NCI-H2196 (cell line): ENCODE measurements around the gene CCL1.
"Not testable (repeated sequence)": the region's sequence is repeated elsewhere in the genome, so short reads cannot be mapped to it uniquely, and the experiment has no call there.

ENCODE experiments used
- DNase-seq: peaks from one replicate; lab custom pipeline; 2025; ENCODE audit not compliant: unreplicated experiment; lab: John Stamatoyannopoulos, UW

CCL1 gene

DNA sequence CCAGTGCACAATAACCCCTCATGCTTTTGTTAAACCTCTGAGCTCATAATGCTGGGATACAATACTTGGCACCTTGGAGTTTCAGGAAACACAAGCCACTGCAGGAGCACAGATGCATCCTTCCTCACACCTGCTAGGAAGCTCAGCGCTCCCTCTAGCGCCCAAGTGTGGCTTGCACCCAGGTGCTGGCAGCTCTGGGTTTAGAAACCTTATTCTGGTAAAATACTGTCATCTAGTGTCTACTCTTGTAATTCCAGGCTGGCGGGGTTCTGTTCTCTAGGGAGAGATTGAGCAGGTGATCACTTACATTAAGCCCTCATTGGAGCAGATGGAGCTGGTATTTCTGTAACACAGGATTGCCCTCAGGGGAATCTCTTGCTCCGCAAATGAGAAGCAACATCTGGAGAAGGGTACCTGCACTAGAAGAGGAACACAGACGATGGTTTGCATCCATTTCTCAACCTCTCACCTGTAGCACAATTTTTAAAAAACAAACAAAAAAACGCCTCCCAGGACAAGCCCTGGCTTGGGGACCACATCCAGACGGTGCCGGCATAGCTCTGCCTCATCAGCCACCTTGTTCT, 1.5 kb downstream of the CCL1 start:
- peak; percentile 70 for DNase-seq

DNA sequence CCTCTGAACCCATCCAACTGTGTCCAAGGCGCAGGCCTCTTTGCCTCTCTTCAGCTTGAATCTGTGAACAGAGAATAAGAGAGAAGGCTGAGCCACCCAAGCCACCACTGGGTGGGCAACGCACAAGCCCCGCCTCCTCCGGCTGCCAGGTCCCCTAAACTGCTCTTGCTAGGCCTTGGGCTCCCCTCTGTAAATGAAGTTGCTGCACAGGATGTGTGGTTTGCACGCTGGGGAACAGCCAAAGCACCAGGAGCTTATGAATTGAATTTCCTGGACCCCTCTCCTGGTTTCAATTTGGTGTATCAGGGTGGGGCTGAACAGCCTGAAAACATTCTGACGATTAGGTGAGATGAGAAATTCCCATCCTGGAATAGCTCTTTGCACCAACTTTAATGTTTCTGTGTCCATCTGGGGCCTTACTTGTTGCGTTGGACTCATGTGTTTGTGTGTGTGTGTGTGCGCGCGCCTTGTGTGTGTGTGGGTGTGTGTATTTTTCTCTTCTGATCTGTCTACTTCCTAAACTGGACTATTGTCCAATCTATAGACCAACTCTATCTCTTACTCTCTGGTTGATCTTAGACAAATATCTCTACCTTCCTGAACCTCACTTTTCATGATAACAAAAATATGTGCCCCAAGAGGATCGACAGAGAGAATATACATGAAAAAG, 2.3 kb downstream of the CCL1 start:
- no peak for DNase-seq

DNA sequence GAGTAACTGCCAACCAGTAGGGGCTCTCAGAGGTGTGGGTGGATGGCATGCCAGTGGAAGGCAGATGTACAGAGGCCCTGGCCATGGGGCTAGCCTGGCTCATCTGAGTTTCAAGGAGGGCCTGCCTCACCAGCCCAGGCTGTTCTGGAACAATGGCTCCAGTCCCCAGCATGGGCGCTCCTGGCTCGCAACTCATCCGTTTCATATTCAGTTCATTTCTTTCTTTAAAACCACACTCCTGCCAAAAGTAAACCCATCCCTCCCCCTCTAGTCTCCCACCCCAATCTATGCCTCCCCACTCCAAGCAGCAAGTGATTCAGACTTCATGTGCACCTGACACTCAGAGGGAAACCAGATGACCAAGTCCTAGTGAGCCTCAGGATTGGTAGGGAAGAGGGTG, 4.4 kb downstream of the CCL1 start:
- DNase-seq, result no peak

DNA sequence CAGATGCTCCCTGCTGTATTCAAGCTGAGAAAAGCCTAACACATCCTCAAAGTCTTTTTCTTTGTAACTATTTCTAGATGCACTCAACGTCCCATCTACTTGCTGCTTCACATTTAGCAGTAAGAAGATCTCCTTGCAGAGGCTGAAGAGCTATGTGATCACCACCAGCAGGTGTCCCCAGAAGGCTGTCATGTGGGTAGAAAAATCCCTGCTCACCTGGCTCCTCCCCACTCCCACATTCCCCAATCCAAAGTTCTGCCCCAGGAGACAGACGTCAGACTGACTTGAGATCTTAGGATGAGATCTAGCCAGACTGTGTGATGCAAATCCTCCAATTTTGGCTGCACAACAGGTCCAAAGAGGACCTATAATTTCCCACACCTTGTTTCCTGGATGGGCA, 5.6 kb downstream of the CCL1 start:
- DNase-seq, result no peak

DNA sequence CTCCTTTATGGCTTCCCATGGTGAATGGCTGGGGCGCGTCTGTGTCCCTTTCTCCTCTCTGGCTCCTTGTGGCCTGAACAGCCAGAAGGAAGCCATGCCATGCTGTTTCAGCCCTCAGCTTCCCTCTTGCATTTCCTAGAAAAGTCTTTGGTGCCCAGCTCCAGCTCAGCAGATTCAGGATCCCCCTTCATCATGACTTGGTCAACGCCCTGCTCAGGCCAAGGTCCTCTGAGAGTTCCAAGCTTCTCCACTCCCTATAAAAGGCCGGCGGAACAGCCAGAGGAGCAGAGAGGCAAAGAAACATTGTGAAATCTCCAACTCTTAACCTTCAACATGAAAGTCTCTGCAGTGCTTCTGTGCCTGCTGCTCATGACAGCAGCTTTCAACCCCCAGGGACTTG, 6.8 kb downstream of the CCL1 start, which contains the start of gene CCL13:
Gene CCL13 (plus strand): TSS at position 287 of the 400 bp plus-strand sequence. CDS start 47 bp downstream, at position 334.
- no peak for DNase-seq

DNA sequence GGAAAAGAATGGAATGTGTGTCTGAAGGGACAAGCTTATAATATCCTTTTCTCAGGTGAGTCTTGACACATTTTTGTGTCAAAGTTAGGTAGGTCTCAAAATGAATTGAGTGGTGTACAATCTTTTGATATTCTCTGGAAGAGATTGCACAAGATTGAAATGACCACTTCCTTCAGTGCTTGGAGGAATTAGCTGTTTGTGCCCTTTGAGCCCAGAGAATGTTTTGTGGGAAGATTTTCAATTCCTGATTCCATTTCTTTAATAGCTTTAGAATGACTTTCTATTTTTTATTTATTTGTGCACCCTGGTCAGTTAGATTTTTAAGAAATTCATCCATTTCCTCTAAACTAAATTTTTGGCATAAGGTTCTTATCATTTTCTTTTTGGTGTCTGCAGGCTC, 8.4 kb downstream of the CCL1 start:
- no peak for DNase-seq

DNA sequence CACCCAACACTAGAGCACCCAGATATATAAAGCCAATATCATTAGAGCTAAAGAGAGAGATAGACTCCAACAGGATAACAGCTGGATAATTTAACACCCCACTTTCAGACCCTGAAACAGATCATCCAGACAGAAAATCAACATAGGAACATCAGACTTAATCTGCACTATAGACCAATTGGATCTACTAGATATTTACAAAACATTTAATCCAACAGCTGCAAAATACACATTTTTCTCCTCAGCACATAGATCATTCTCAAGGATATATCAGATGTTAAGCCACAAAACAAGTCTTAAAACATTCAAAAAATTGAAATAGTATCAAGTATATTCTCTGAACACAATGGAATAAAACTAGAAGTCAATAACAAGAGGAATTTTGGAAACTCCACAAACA, 10.8 kb downstream of the CCL1 start:
- DNase-seq, result no peak

DNA sequence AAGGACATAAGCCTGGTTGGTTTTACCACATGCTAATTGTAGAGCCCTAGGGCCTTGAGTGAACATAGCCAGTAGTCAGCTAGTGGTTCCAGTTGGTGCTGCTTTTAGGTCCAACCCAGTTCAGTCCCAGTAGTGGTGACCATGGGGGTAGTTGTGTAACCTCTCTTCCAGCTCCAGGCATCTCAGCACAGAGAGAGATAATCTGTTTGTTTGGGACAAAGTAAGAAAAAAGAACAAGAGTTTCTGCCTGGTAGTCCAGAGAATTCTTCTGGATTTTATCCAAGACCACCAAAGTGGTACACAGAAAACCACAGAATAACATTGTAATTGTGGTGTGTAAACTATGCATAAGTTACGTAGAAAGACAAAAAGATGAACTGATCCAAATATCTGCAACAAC, 11.9 kb downstream of the CCL1 start:
- DNase-seq, result no peak

DNA sequence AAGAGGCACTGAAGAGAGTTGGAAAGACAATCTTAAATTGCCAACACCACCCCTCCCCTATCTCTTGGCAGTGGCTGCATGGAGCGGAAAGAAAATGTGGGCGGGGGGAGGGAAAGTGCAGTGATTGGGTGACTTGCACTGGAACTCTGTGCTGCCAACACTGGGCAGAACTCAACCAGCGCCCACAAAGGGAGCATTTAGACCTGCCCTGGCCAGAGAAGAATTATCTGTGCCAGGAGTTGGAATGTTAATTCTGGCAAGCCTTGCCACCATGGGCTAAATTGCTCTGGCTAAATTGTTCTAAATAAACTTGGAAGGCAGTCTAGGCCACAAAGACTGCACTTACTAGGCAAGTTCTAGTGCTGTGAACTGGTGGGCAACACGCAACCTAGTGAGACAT, 13.3 kb downstream of the CCL1 start:
- no peak for DNase-seq

DNA sequence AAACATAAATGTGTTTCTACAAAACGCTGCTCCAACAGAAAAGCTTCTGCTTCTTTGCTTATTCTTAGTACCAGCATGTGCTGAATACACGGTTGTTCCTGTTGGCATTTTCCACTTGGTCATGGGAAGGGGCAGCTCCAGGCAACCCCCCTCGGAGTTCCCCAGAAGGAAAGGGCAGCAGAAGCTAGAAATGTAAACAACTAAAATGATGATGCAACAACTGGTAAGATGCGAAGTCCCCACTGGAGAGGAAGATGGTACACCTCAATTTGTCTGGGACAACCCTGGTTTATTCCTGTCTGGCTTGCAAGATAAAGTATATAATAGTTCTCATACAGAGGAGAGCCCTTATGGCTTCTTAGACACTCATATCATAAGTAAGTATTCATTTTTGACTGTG, 16.0 kb downstream of the CCL1 start:
- DNase-seq, result no peak

DNA sequence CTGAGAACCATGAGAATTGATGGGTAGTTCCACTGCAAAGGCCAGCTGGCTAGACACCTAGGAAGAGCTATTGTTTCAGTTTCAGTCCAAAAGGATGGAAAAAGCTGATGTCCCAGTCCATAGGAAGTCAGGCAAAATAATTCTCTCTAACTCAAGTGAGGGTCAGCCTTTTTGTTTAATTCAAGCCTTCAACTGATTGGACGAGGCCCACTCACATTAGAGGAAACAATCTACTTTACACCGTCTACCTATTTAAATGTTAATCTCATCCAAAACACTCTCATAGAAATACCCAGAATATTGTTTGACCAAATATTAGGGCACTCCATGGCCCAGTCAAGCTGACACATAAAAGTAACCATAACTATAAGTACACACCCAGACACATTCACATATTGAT, 21.1 kb downstream of the CCL1 start:
- DNase-seq, result no peak

DNA sequence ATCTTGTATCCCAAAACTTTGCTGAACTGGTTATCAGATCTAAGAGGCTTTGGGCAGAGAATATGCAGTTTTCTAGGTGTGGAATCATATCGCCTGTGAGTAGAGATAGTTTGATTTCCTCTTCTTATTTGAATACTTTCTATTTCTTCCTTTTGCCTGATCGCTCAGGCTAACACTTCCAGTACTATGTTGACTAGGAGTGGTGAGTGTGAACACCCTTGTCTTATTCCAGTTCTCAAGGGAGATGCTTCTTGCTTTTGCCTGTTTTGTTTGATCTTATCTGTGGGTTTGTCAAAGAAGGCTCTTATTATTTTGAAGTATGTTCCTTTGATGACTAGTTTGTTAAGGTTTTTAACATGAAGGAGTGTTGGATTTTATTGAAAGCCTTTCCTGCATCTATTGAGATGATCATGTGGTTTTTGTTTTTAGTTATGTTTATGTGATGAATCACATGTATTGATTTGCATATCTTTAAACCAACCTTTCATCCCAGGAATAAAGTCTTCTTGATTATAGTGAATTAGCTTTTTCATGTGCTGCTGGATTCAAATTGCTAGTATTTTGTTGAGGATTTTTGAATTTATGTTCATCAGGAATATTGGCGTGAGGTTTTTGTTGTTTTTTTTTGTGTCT, 23.8 kb downstream of the CCL1 start:
- DNase-seq, result no peak

DNA sequence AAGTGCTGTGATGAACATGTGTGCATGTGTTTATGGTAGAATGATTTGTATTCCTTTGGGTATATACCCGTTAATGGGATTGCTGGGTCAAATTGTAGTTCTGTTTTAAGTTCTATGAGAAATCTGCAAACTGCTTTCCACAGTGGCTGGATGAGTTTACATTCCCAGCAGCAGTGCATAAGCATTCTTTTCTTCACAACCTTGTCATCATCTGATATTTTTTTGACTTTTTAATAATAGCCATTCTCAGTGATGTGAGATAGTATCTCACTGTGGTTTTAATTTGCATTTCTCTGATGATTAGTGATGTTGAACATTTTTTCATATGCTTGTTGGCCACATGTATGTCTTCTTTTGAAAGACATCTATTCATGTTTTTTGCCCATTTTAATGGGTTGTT, 25.3 kb downstream of the CCL1 start:
- no peak for DNase-seq

DNA sequence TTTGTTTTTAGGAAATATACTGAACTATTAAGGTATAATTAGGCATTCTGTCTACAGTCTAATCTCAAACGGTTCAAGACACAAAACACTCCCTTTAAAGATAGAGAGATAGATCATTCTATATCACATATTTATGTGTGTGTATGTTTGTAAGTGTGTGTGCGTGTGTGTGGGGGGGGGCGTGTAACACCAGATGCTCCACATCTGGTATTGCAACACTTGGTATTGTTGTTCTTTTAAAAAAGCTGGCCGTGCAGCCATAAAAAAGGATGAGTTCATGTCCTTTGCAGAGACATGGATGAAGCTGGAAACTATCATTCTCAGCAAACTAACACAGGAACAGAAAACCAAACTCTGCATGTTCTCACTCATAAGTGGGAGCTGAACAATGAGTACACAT, 35.5 kb downstream of the CCL1 start:
- not testable (repeated sequence) for DNase-seq

DNA sequence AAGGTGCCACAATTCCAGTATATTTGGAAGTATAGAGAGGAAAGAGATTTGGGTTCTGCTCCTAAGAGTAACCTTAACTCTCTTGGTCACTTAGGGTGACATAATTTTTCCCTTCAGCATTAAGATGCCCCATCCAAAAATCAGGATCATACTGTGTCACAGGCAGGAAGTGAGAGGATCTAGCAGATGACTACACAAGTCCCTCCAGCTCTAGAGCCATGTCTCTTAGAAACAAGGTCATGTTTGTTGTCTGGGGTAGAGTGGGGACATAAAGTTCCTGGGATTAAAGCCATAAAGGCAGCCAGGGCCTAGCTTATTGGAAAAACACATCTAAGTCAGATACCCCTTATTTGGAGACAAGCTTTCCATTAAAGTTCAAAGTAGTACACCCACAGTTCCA, 41.1 kb downstream of the CCL1 start:
- DNase-seq, result no peak

DNA sequence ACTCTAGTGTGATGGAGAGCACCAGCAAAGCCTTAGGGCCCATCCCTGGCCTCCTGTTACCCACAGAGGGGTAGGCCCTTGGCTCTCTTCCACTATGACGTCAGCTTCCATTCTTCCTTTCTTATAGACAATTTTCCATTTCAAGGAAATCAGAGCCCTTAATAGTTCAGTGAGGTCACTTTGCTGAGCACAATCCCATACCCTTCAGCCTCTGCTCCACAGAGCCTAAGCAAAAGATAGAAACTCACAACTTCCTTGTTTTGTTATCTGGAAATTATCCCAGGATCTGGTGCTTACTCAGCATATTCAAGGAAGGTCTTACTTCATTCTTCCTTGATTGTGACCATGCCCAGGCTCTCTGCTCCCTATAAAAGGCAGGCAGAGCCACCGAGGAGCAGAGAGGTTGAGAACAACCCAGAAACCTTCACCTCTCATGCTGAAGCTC, 44.0 kb downstream of the CCL1 start, which contains the start of gene CCL8:
Gene CCL8 (plus strand): TSS at position 397 of the 445 bp plus-strand sequence. CDS start 67 bp downstream, outside the sequence.
- no peak for DNase-seq

DNA sequence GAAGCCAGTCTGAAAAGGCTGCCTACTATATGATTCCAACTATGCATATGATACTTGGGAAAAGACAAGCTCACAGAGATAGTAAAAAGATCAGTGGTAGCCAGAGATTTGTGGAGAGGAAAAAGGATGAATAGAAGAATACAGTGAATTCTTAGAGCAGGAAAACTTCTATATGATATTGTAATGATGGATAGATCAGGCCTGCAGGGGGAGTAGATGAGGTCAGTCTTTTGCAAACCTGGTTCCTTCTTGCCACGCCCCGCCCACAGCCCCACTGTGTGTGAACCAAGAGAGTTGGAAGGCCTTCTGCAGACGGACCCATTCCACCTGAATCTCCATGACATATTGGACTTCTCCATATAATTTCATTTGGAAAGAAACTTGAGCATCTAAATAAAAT, 44.6 kb downstream of the CCL1 start:
- DNase-seq, result no peak

DNA sequence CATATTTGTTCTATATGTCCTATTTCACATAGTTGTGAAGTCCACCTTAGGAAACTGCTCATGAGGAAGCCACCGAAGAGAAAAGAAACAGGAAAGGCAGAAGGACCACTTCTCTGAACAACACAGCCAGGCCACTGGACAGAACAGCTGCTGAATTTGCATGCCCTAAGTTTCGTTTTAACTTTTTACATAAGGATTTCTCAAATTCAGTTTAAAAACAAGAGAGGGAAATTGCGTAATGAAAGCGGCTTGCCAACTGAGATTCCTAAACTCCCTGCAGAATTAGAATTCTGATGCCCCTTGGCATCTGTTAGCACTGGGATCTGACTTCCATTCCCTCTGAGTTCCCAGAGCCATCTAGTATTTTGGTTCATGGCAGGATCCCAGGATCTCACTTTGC, 48.8 kb downstream of the CCL1 start:
- DNase-seq, result no peak

DNA sequence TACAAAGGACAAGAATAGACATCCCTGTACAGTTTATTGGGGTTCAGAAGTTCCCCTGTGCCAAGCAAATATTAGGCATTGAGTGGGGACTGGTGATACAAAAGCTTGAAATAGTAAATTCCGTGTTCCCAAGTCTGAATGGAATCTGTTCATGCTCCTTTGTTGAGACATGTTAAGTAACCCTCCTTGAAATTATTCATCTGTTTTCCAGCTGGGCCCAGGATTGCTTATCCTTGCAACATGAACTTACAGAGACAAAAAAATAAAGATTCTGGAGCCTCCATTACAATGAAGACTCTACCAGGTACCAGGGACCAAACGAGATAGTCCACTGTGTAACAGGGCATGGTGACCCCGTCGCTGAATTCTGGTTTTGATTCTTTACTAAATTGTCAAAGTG, 49.9 kb downstream of the CCL1 start:
- no peak for DNase-seq

DNA sequence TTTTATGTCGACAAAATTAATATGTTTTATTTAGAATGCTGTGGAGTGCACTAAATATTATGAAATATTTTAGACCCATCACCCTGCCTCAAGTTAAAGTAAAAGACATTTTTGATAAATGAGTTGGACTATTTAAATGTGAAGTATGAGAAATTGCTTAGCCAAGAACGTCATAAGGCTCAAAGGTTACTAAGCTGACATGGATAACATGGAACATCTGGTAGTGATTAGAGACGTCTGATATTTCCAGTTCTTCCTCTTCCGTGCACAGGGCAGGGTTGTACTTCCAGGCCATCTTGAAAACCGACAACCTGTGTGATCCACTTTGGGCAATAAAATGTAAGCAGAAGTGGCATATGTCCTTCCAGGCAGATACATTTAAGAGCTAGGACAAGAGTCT, 51.0 kb downstream of the CCL1 start:
- no peak for DNase-seq

DNA sequence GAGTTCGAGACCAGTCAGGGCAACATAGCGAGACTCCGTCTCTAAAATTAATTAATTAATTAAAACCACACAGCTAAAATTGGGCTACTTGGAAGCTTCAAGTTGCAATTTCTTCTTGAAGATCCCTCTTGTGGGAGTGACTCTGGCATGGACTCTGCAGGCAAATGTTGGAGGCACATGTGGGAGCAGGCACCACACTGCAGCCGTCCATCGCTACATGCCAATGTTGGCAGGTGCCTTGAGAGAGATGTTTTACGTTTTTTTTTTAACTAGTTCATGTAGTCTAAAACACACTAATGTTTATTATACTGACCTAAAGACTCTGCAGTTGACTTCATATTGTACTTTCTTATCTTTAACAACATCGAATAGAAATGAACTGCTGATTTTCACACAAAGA, 51.7 kb downstream of the CCL1 start:
- DNase-seq, result no peak
